CD4-positive, alpha-beta T cell (primary cell): ENCODE results near the gene USP27X. TPM values are rescaled to one million over a fixed set of nuclear protein-coding genes. Genes with fewer than 3 reads are reported as not detected.

Experiments
- ATAC-seq: fragments of 200-7000 bp; cut with Tn5 transposase; one replicate; pipeline ENCODE4 v1.10.0; 2022; ENCODE audit warnings: mild to moderate bottlenecking; ENCODE audit not compliant: poor library complexity
- CTCF ChIA-PET: fragments of 350-600 bp; sonication (Branson Sonifier 250); formaldehyde crosslinking; loops from one replicate; lab custom pipeline; 2021; ENCODE audit warnings: antibody characterized with exemption, inconsistent platforms; lab: Charles Lee
- POLR2A ChIA-PET: fragments of 350-600 bp; sonication (Branson Sonifier 250); formaldehyde crosslinking; loops from one replicate; lab custom pipeline; 2021; ENCODE audit warnings: antibody characterized with exemption, inconsistent platforms; lab: Charles Lee
- DNase-seq, 14 experiments: peaks; one replicate each; pipeline ENCODE4 v3.0.0-alpha.2; 2013 to 2020; ENCODE audit warnings: mixed read lengths in 2 of 14
- H3K27ac ChIP-seq, 2 donors: one replicate each; pipeline versions ENCODE4 v1.5.1 to v1.7.0; 2013; ENCODE audit warnings: low read length in 2 of 2, low read depth in 1 of 2, mild to moderate bottlenecking in 1 of 2
- H3K27me3 ChIP-seq, 2 experiments: 1 replicate in 1 of 2; 2 replicates in 1 of 2; pipeline versions ENCODE4 v1.6.1 to v1.7.0; 2013; ENCODE audit warnings: low read length in 2 of 2, control low read depth in 1 of 2, mild to moderate bottlenecking in 1 of 2, moderate library complexity in 1 of 2; ENCODE audit not compliant: insufficient read depth in 2 of 2, control insufficient read depth in 1 of 2
- H3K36me3 ChIP-seq: one replicate; pipeline ENCODE4 v1.6.1; 2013; ENCODE audit warnings: low read length, control low read depth; ENCODE audit not compliant: insufficient read depth
- H3K4me1 ChIP-seq: one replicate; pipeline ENCODE4 v1.6.1; 2013; ENCODE audit warnings: low read length, control low read depth; ENCODE audit not compliant: insufficient read depth
- H3K4me3 ChIP-seq: one replicate; pipeline ENCODE4 v1.5.1; 2013; ENCODE audit warnings: mild to moderate bottlenecking, low read length, moderate library complexity
- H3K9me3 ChIP-seq, 2 experiments: 1 replicate in 1 of 2; 2 replicates in 1 of 2; pipeline versions ENCODE4 v1.6.1 to v1.7.0; 2013; ENCODE audit warnings: low read length in 2 of 2, mild to moderate bottlenecking in 2 of 2, control low read depth in 1 of 2, moderate library complexity in 1 of 2; ENCODE audit not compliant: control insufficient read depth in 1 of 2, insufficient read depth in 1 of 2
- H3K27ac Mint-ChIP-seq: one replicate; pipeline ENCODE4 v1.8.0; 2020; ENCODE audit warnings: mixed read lengths
- H3K27me3 Mint-ChIP-seq: one replicate; pipeline ENCODE4 v1.8.0; 2021; ENCODE audit warnings: mixed read lengths
- H3K36me3 Mint-ChIP-seq: one replicate; pipeline ENCODE4 v1.8.0; 2021; ENCODE audit warnings: low read depth, mixed read lengths
- H3K4me1 Mint-ChIP-seq: one replicate; pipeline ENCODE4 v1.8.0; 2021; ENCODE audit warnings: low read depth, mixed read lengths
- H3K4me3 Mint-ChIP-seq: one replicate; pipeline ENCODE4 v1.8.0; 2020; ENCODE audit warnings: mild to moderate bottlenecking, mixed read lengths
- H3K9me3 Mint-ChIP-seq: one replicate; pipeline ENCODE4 v1.8.0; 2020; ENCODE audit warnings: mixed read lengths
- CTCF ChIP-seq: fragments of 200-600 bp; IDR thresholded peaks from one replicate; pipeline ENCODE4 v1.8.0; 2022; ENCODE audit warnings: antibody characterized with exemption, mild to moderate bottlenecking
- intact Hi-C, 2 experiments: fragments of 100-400 bp; cut with DNase I in 1 of 2; cut with micrococcal nuclease in 1 of 2; formaldehyde crosslinking; loops; one replicate each; pipeline versions ENCODE4 v1.15.1 to v1.9.0; 2023 to 2025; cut with DNase I, micrococcal nuclease
- total RNA-seq, 174 experiments: library from RNA in 2 of 174; stranded (reverse) in 2 of 174; gene quantifications; one replicate each; pipeline ENCODE4 v1.2.3 and lab custom pipeline; 2021 to 2026

The USP27X gene
- total RNA-seq, 2 experiments from 2014 or later, result 2.7 to 3.2 TPM

GRCh38 chrX:49878128-49878833 is 1.0 kb upstream of the USP27X start:
- H3K27ac Mint-ChIP-seq, result peak overlapping the region; percentile 89
- H3K36me3 Mint-ChIP-seq, result no peaks in the 10 kb centered on the region
- TF ChIP-seq CTCF, result no peak
- no peaks in the 10 kb centered on the region for H3K9me3 ChIP-seq
- H3K9me3 Mint-ChIP-seq, result no peaks in the 10 kb centered on the region
- peak overlapping the region; percentile 7 to 62 for H3K27ac ChIP-seq
- peaks cover 32% of the 10 kb centered on the region for H3K4me1 ChIP-seq
- H3K27me3 Mint-ChIP-seq, result no peaks in the 10 kb centered on the region
- intact Hi-C loops, result loop anchor here (5.0 kb wide), 2 partner anchors 44 to 1201 kb away; partner anchors contain the start of gene CLCN5 (in 1 of the 2)
- H3K4me1 Mint-ChIP-seq, result peaks cover 30% of the 10 kb centered on the region
- CTCF ChIA-PET, result interaction anchor here (1.7 to 1.9 kb wide), 2 partner anchors 41 to 44 kb away, joined by 9 read pairs; partner anchors contain the start of gene CLCN5
- ATAC-seq (no peak), DNase-seq (peak in 2 of 14 experiments; percentile 1 to 30)
- H3K36me3 ChIP-seq, result no peaks in the 10 kb centered on the region
- POLR2A ChIA-PET, result interaction anchor here (0.7 to 1.4 kb wide), 3 partner anchors 41 to 117 kb away, joined by 3 to 4 read pairs (median 4); partner anchors contain the start of gene CLCN5
- H3K4me3 Mint-ChIP-seq, result peak overlapping the region; percentile 89
- no peaks in the 10 kb centered on the region for H3K27me3 ChIP-seq
- peak overlapping the region; percentile 64 for H3K4me3 ChIP-seq

- peak overlapping the region in 1 of 2 donors; percentile 46 for H3K27ac ChIP-seq
- DNase-seq (peak in 4 of 14 experiments; percentile 16 to 34 (median 28)), ATAC-seq (peak; percentile 2)
- H3K4me3 Mint-ChIP-seq, result peak overlapping the region; percentile 89
- H3K4me3 ChIP-seq, result peak overlapping the region; percentile 64
- no peaks in the 10 kb centered on the region for H3K9me3 ChIP-seq
- no peaks in the 10 kb centered on the region for H3K27me3 Mint-ChIP-seq
- peaks cover 32% of the 10 kb centered on the region for H3K4me1 ChIP-seq
- H3K36me3 Mint-ChIP-seq, result peaks cover 4% of the 10 kb centered on the region
- H3K27ac Mint-ChIP-seq, result peak overlapping the region; percentile 89
- ChIA-PET POLR2A (no interaction called here), CTCF (interaction anchor here (1.0 to 1.9 kb wide), 3 partner anchors 39 to 42 kb away, joined by 3 to 9 read pairs (median 9); partner anchors contain the start of gene CLCN5)
- H3K9me3 Mint-ChIP-seq, result no peaks in the 10 kb centered on the region
- peaks cover 34% of the 10 kb centered on the region for H3K4me1 Mint-ChIP-seq
- H3K36me3 ChIP-seq, result no peaks in the 10 kb centered on the region
- no peak for TF ChIP-seq CTCF
- intact Hi-C loops, result loop anchor here (5.0 kb wide), 2 partner anchors 43 to 1202 kb away; partner anchors contain the start of gene CLCN5 (in 1 of the 2)
- no peaks in the 10 kb centered on the region for H3K27me3 ChIP-seq
Measured at GRCh38 chrX:49879656-49880277, 483 bp downstream of the USP27X start.

DNA sequence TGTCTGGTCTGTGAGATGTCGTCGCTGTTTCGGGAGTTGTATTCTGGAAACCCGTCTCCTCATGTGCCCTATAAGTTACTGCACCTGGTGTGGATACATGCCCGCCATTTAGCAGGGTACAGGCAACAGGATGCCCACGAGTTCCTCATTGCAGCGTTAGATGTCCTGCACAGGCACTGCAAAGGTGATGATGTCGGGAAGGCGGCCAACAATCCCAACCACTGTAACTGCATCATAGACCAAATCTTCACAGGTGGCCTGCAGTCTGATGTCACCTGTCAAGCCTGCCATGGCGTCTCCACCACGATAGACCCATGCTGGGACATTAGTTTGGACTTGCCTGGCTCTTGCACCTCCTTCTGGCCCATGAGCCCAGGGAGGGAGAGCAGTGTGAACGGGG is 1.4 kb downstream of the USP27X start:
- peak overlapping the region; percentile 89 for H3K4me3 Mint-ChIP-seq
- peaks cover 34% of the 10 kb centered on the region for H3K4me1 Mint-ChIP-seq
- no peak for TF ChIP-seq CTCF
- H3K4me1 ChIP-seq, result peaks cover 32% of the 10 kb centered on the region
- H3K27ac ChIP-seq, result no peak overlapping the region
- peaks cover 4% of the 10 kb centered on the region for H3K36me3 Mint-ChIP-seq
- no peak overlapping the region for H3K4me3 ChIP-seq
- ChIA-PET CTCF (no interaction called here), POLR2A (no interaction called here)
- DNase-seq (peak in 1 of 14 experiments; percentile 13), ATAC-seq (no peak)
- H3K27me3 ChIP-seq, result no peaks in the 10 kb centered on the region
- intact Hi-C loops, result no loop called here
- H3K36me3 ChIP-seq, result no peaks in the 10 kb centered on the region
- no peak overlapping the region for H3K27ac Mint-ChIP-seq
- no peaks in the 10 kb centered on the region for H3K9me3 Mint-ChIP-seq
- H3K9me3 ChIP-seq, result no peaks in the 10 kb centered on the region
- no peaks in the 10 kb centered on the region for H3K27me3 Mint-ChIP-seq
